Mucosa of rectum (tissue), 2 donors: ENCODE data around the gene PCDHGA1.
"Not testable (repeated sequence)": the region's sequence is repeated elsewhere in the genome, so short reads cannot be mapped to it uniquely, and the experiment has no call there.

Source experiments
- H3K27ac ChIP-seq, 2 donors: one replicate each; pipeline ENCODE4 v1.7.0; 2013; ENCODE audit warnings: inconsistent platforms in 2 of 2, low read depth in 2 of 2, low read length in 2 of 2
- H3K27me3 ChIP-seq, 2 donors: one replicate each; pipeline ENCODE4 v1.7.0; 2013; ENCODE audit warnings: low read length in 2 of 2; ENCODE audit not compliant: control insufficient read depth in 2 of 2, insufficient read depth in 2 of 2
- H3K36me3 ChIP-seq, 2 donors: one replicate each; pipeline ENCODE4 v1.7.0; 2013; ENCODE audit warnings: low read length in 2 of 2; ENCODE audit not compliant: control insufficient read depth in 2 of 2, insufficient read depth in 2 of 2
- H3K4me1 ChIP-seq, 2 donors: one replicate each; pipeline ENCODE4 v1.7.0; 2013; ENCODE audit warnings: low read length in 2 of 2, mild to moderate bottlenecking in 1 of 2; ENCODE audit not compliant: control insufficient read depth in 2 of 2, insufficient read depth in 2 of 2
- H3K4me3 ChIP-seq, 2 donors: one replicate each; pipeline ENCODE4 v1.7.0; 2013; ENCODE audit warnings: low read length in 2 of 2
- H3K9ac ChIP-seq, 2 donors: one replicate each; pipeline ENCODE4 v1.7.0; 2013; ENCODE audit warnings: low read length in 2 of 2, low read depth in 1 of 2, mild to moderate bottlenecking in 1 of 2
- H3K9me3 ChIP-seq, 2 donors: one replicate each; pipeline ENCODE4 v1.7.0; 2013; ENCODE audit warnings: low read length in 2 of 2; ENCODE audit not compliant: control insufficient read depth in 2 of 2
- donor health status: healthy.
- donor health status: Normal muscosa, but diverticular disease.

The PCDHGA1 gene

GRCh38 chr5:141362719-141363118 lies 32.4 kb downstream of the PCDHGA1 start:
- Histone ChIP-seq H3K36me3 (no peaks in the 10 kb centered on the region), H3K4me1 (no peaks in the 10 kb centered on the region), H3K27ac (no peak overlapping the region), H3K27me3 (peaks cover 0 to 6% of the 10 kb centered on the region in 2 donors), H3K9me3 (peaks cover 25 to 41% of the 10 kb centered on the region in 2 donors), H3K4me3 (no peak overlapping the region), H3K9ac (no peak overlapping the region)

GRCh38 chr5:141363952-141364660 lies 33.8 kb downstream of the PCDHGA1 start, which contains the start of gene PCDHGA5:
Gene PCDHGA5, plus strand, starts transcription at chr5:141364162. Its CDS starts 169 bp downstream, at chr5:141364331.
- H3K4me3 ChIP-seq, result no peak within 1 kb of the TSS
- H3K27me3 ChIP-seq, result peaks cover 0 to 6% of the 10 kb centered on the region in 2 donors
- no peak within 1 kb of the TSS for H3K27ac ChIP-seq
- no peak within 1 kb of the TSS for H3K9ac ChIP-seq
- H3K9me3 ChIP-seq, result peaks cover 25 to 41% of the 10 kb centered on the region in 2 donors
- H3K36me3 ChIP-seq, result no peaks in the 10 kb centered on the region
- H3K4me1 ChIP-seq, result no peaks in the 10 kb centered on the region

DNA sequence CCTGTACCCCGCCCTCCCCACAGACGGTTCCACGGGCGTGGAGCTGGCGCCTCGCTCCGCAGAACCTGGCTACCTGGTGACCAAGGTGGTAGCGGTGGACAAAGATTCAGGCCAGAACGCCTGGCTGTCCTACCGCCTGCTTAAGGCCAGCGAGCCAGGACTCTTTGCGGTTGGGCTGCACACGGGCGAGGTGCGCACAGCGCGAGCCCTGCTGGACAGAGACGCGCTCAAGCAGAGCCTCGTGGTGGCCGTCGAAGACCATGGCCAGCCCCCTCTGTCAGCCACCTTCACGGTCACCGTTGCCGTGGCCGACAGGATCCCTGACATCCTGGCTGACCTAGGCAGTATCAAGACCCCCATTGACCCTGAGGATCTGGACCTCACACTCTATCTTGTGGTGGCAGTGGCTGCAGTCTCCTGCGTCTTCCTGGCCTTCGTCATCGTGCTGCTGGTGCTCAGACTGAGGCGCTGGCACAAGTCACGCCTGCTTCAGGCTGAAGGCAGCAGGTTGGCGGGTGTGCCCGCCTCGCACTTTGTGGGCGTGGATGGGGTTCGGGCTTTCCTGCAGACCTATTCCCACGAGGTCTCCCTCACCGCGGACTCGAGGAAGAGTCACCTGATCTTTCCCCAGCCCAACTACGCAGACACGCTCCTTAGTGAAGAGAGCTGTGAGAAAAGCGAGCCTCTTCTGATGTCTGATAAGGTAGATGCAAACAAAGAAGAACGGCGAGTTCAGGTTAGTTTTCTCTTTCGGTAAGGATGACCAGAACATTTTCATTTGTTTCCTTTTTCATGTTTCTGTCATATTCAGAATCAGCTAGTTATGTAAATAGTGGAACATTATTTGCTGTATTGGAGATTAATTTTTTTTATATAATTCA lies 35.9 kb downstream of the PCDHGA1 start:
- Histone ChIP-seq H3K4me1 (no peaks in the 10 kb centered on the region), H3K27ac (no peak overlapping the region), H3K4me3 (no peak overlapping the region), H3K9me3 (peaks cover 29 to 45% of the 10 kb centered on the region in 2 donors), H3K36me3 (no peaks in the 10 kb centered on the region), H3K9ac (no peak overlapping the region), H3K27me3 (peaks cover 0 to 6% of the 10 kb centered on the region in 2 donors)

DNA sequence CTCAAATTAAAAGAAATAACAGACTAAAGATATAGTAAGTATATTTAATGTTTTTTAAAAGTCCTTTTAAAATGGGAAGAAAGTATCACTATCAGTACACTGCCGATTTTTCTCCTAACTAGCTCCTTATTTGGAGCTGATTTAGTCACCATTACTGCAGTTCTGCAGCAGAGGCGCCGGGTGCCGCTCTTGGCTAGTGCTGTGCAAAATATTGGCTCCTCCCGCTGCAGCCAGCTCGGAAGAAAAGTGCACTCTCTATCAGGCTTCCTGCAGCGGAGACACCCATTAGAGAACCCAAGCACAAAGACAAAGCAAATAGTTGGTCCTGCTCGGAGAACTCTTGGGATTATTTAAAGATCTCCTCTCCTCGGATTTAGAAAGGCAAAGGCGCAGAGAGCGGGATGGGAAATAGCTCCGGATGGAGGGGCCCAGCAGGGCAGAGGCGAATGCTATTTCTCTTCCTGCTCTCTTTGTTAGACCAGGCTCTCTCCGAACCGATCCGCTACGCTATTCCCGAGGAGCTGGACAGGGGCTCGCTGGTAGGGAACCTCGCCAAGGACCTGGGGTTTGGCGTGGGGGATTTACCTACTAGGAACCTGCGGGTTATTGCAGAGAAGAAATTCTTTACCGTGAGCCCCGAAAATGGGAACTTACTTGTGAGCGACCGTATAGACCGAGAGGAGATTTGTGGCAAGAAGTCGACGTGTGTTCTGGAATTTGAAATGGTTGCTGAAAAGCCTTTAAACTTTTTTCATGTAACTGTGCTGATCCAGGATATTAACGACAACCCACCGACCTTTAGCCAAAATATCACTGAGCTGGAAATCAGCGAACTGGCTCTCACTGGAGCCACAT lies 39.9 kb downstream of the PCDHGA1 start, which contains the start of gene PCDHGB3:
Gene PCDHGB3, plus strand, starts transcription at position 249 of the 855 bp plus-strand sequence. Its CDS starts 153 bp downstream, at position 402.
- Histone ChIP-seq H3K36me3 (no peaks in the 10 kb centered on the region), H3K9ac (no peak within 1 kb of the TSS), H3K27ac (no peak within 1 kb of the TSS), H3K27me3 (peaks cover 0 to 4% of the 10 kb centered on the region in 2 donors), H3K4me1 (no peaks in the 10 kb centered on the region), H3K9me3 (peaks cover 39 to 43% of the 10 kb centered on the region in 2 donors), H3K4me3 (peak within 1 kb of the TSS; percentile 46 to 58)

DNA sequence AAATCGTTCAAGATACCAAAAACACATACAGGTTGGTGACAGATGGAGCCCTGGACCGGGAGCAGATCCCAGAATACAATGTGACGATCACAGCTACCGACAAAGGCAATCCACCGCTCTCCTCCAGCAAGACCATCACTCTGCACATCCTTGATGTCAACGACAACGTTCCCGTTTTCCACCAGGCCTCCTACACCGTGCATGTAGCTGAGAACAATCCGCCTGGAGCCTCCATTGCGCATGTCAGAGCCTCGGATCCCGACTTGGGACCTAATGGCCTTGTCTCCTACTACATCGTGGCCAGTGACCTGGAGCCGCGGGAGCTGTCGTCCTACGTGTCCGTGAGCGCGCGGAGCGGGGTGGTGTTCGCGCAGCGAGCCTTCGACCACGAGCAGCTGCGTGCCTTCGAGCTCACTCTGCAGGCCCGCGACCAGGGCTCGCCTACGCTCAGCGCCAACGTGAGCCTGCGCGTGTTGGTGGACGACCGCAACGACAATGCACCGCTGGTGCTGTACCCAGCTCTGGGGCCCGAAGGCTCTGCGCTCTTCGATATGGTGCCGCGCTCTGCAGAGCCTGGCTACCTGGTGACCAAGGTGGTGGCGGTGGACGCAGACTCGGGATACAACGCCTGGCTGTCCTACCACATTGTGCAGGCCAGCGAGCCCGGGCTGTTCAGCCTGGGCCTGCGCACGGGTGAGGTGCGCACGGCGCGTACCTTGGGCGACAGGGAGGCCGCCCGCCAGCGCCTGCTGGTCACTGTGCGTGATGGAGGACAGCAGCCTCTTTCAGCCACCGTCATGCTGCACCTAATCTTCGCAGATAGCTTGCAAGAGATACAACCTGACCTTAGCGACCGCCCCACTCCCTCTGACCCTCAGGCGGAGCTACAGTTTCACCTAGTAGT lies 41.5 kb downstream of the PCDHGA1 start:
- H3K36me3 ChIP-seq, result no peaks in the 10 kb centered on the region
- H3K27ac ChIP-seq, result no peak overlapping the region
- H3K27me3 ChIP-seq, result no peaks in the 10 kb centered on the region
- no peak overlapping the region for H3K9ac ChIP-seq
- peaks cover 34 to 37% of the 10 kb centered on the region in 2 donors for H3K9me3 ChIP-seq
- no peaks in the 10 kb centered on the region for H3K4me1 ChIP-seq
- peak overlapping the region; percentile 11 to 14 for H3K4me3 ChIP-seq

DNA sequence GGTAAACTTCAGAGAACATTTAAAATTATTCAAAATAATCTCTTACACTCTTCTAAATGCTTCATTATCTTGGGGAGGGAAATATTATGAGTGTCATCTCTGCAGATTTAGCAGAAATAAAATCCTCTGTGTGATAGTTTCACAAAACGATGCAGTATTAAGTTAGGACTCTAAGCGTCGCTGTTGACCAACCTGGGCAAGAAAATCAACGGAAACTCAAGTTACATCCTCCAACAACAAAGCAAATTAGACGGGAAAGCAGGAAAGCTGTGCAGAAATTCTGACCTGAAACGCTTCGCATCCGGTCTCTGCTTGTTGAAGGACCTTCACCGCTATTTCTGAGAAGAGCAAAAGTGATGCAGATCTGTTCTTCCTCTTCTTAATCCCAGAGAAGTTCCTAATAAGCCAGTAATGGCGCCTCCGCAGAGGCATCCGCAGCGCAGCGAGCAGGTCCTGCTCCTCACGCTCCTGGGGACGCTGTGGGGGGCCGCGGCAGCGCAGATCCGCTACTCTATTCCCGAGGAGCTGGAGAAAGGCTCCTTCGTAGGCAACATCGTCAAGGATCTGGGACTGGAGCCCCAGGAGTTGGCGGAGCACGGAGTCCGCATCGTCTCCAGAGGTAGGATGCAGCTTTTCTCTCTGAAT lies 43.5 kb downstream of the PCDHGA1 start, which contains the start of gene PCDHGA6:
Gene PCDHGA6, plus strand, starts transcription at position 219 of the 645 bp plus-strand sequence. Its CDS starts 193 bp downstream, at position 412.
- peaks cover 34 to 37% of the 10 kb centered on the region in 2 donors for H3K9me3 ChIP-seq
- H3K4me1 ChIP-seq, result no peaks in the 10 kb centered on the region
- no peak within 1 kb of the TSS for H3K27ac ChIP-seq
- no peak within 1 kb of the TSS for H3K9ac ChIP-seq
- no peaks in the 10 kb centered on the region for H3K36me3 ChIP-seq
- H3K4me3 ChIP-seq, result peak within 1 kb of the TSS in 1 of 2 donors; percentile 15
- H3K27me3 ChIP-seq, result no peaks in the 10 kb centered on the region

DNA sequence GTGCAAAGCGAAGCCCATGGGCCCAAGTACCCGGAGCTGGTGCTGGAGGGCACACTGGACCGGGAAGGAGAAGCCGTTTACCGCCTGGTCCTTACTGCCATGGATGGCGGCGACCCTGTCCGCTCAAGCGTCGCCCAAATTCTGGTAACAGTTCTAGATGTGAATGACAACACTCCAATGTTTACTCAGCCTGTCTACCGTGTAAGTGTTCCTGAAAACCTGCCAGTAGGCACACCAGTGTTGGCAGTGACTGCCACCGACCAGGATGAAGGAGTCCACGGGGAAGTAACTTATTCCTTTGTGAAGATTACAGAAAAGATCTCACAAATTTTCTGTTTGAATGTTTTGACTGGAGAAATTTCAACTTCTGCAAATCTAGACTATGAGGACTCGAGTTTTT lies 44.3 kb downstream of the PCDHGA1 start:
- H3K9ac ChIP-seq, result no peak overlapping the region
- H3K4me1 ChIP-seq, result no peaks in the 10 kb centered on the region
- no peaks in the 10 kb centered on the region for H3K27me3 ChIP-seq
- H3K9me3 ChIP-seq, result peaks cover 34 to 37% of the 10 kb centered on the region in 2 donors
- no peak overlapping the region for H3K27ac ChIP-seq
- H3K36me3 ChIP-seq, result no peaks in the 10 kb centered on the region
- H3K4me3 ChIP-seq, result peak overlapping the region in 1 of 2 donors; percentile 15

DNA sequence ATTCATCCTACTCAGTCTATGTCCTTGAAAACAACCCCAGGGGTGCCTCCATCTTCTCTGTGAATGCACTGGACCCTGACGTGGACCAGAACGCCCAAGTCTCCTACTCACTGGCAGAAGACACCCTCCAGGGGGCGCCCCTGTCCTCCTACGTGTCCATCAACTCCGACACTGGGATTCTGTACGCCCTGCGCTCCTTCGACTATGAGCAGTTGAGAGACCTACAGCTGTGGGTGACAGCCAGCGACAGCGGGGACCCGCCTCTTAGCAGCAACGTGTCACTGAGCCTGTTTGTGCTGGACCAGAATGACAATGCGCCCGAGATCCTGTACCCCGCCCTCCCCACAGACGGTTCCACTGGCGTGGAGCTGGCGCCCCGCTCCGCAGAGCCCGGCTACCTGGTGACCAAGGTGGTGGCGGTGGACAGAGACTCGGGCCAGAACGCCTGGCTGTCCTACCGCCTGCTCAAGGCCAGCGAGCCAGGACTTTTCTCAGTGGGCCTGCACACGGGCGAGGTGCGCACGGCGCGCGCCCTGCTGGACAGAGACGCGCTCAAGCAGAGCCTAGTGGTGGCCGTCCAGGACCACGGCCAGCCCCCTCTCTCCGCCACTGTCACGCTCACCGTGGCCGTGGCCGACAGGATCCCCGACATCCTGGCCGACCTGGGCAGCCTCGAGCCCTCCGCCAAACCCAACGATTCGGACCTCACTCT lies 45.3 kb downstream of the PCDHGA1 start:
- not testable (repeated sequence) for H3K36me3 ChIP-seq, H3K4me1 ChIP-seq, H3K4me3 ChIP-seq, H3K27ac ChIP-seq, H3K9ac ChIP-seq, H3K27me3 ChIP-seq
- H3K9me3 ChIP-seq, result peaks cover 28 to 37% of the 10 kb centered on the region in 2 donors
